ENCODE measurements around the gene RPL39L. TPM values are rescaled to one million over a fixed set of nuclear protein-coding genes. Genes with fewer than 3 reads are reported as not detected.
A peak's percentile ranks its signal among the peaks of the same experiment; 100 is the strongest.
"Not testable (repeated sequence)": the region's sequence is repeated elsewhere in the genome, so short reads cannot be mapped to it uniquely, and the experiment has no call there.

The RPL39L gene
- 10 to 100 TPM; 18.8 TPM for total RNA-seq

GRCh38 chr3:187139126-187139894, at the start of gene RPL39L:
Gene RPL39L (minus strand): TSS chr3:187139496. CDS start chr3:187121300, 18,196 bp downstream.
- ATAC-seq (ENCODE audit: low read depth) (peak; percentile 94), DNase-seq (peak; percentile 98)
- no peaks in the 10 kb centered on the region for H3K27me3 Mint-ChIP-seq
- H3K36me3 Mint-ChIP-seq, result peaks cover 35% of the 10 kb centered on the region
- POLR2A ChIA-PET, result interaction anchor here (0.5 to 2.3 kb wide), 21 partner anchors 10 to 1201 kb away, joined by 3 to 31 read pairs (median 3); partner anchors contain the start of genes EIF4A2, ST6GAL1 and TRA2B
- peaks cover 19% of the 10 kb centered on the region for H3K9me3 Mint-ChIP-seq
- H3K4me3 Mint-ChIP-seq, result peak within 1 kb of the TSS; percentile 95
- H3K4me1 Mint-ChIP-seq, result peaks cover 16% of the 10 kb centered on the region
- H3K27ac Mint-ChIP-seq, result peak within 1 kb of the TSS; percentile 99

- Mint-ChIP-seq H3K27me3 (peaks cover 32% of the 10 kb centered on the region), H3K9me3 (no peaks in the 10 kb centered on the region), H3K36me3 (no peaks in the 10 kb centered on the region), H3K27ac (no peak overlapping the region), H3K4me1 (peaks cover 6% of the 10 kb centered on the region), H3K4me3 (no peak overlapping the region)
- POLR2A ChIA-PET, result no interaction called here
- ATAC-seq (ENCODE audit: low read depth), result no peak
- no peak for DNase-seq
These were observed 49.6 kb upstream of the RPL39L start for GRCh38 chr3:187188931-187189330.

GRCh38 chr3:187186801-187187421, 47.6 kb upstream of the RPL39L start:
- H3K27ac Mint-ChIP-seq, result no peak overlapping the region
- ATAC-seq (ENCODE audit: low read depth) (no peak), DNase-seq (no peak)
- H3K27me3 Mint-ChIP-seq, result peaks cover 21% of the 10 kb centered on the region
- H3K4me1 Mint-ChIP-seq, result peaks cover 7% of the 10 kb centered on the region
- POLR2A ChIA-PET, result no interaction called here
- H3K36me3 Mint-ChIP-seq, result no peaks in the 10 kb centered on the region
- H3K9me3 Mint-ChIP-seq, result no peaks in the 10 kb centered on the region
- H3K4me3 Mint-ChIP-seq, result no peak overlapping the region

- peaks cover 18% of the 10 kb centered on the region for H3K27me3 Mint-ChIP-seq
- H3K4me3 Mint-ChIP-seq, result no peak overlapping the region
- no peaks in the 10 kb centered on the region for H3K36me3 Mint-ChIP-seq
- ATAC-seq (ENCODE audit: low read depth) (no peak), DNase-seq (no peak)
- peaks cover 7% of the 10 kb centered on the region for H3K4me1 Mint-ChIP-seq
- no peak overlapping the region for H3K27ac Mint-ChIP-seq
- no peaks in the 10 kb centered on the region for H3K9me3 Mint-ChIP-seq
- POLR2A ChIA-PET, result no interaction called here
These were observed 47.1 kb upstream of the RPL39L start for GRCh38 chr3:187186375-187186774.

- Mint-ChIP-seq H3K36me3 (no peaks in the 10 kb centered on the region), H3K27ac (no peak overlapping the region), H3K27me3 (peaks cover 12% of the 10 kb centered on the region), H3K4me1 (peaks cover 7% of the 10 kb centered on the region), H3K9me3 (no peaks in the 10 kb centered on the region), H3K4me3 (no peak overlapping the region)
- POLR2A ChIA-PET, result no interaction called here
- DNase-seq (no peak), ATAC-seq (ENCODE audit: low read depth) (no peak)
These were observed 46.5 kb upstream of the RPL39L start for GRCh38 chr3:187185759-187186158.

- Mint-ChIP-seq H3K4me1 (peaks cover 7% of the 10 kb centered on the region), H3K36me3 (no peaks in the 10 kb centered on the region), H3K27me3 (peaks cover 9% of the 10 kb centered on the region), H3K4me3 (no peak overlapping the region), H3K27ac (no peak overlapping the region), H3K9me3 (no peaks in the 10 kb centered on the region)
- POLR2A ChIA-PET, result no interaction called here
- DNase-seq (no peak), ATAC-seq (ENCODE audit: low read depth) (no peak)
These were observed 44.6 kb upstream of the RPL39L start for GRCh38 chr3:187183903-187184302.

GRCh38 chr3:187183210-187183862, 44.0 kb upstream of the RPL39L start:
- DNase-seq (no peak), ATAC-seq (ENCODE audit: low read depth) (no peak)
- no peaks in the 10 kb centered on the region for H3K36me3 Mint-ChIP-seq
- H3K27ac Mint-ChIP-seq, result no peak overlapping the region
- H3K9me3 Mint-ChIP-seq, result no peaks in the 10 kb centered on the region
- peaks cover 7% of the 10 kb centered on the region for H3K4me1 Mint-ChIP-seq
- peaks cover 8% of the 10 kb centered on the region for H3K27me3 Mint-ChIP-seq
- H3K4me3 Mint-ChIP-seq, result no peak overlapping the region
- POLR2A ChIA-PET, result no interaction called here

- no peak for ATAC-seq (ENCODE audit: low read depth)
- Mint-ChIP-seq H3K27ac (no peak overlapping the region), H3K4me3 (no peak overlapping the region), H3K27me3 (peaks cover 5% of the 10 kb centered on the region), H3K4me1 (peaks cover 5% of the 10 kb centered on the region), H3K9me3 (no peaks in the 10 kb centered on the region), H3K36me3 (no peaks in the 10 kb centered on the region)
- POLR2A ChIA-PET, result no interaction called here
- DNase-seq, result no peak
These were observed 42.3 kb upstream of the RPL39L start for GRCh38 chr3:187181454-187182170.

- H3K27ac Mint-ChIP-seq, result no peak overlapping the region
- peaks cover 25% of the 10 kb centered on the region for H3K27me3 Mint-ChIP-seq
- no peak for ATAC-seq (ENCODE audit: low read depth)
- H3K4me3 Mint-ChIP-seq, result no peak overlapping the region
- no peaks in the 10 kb centered on the region for H3K36me3 Mint-ChIP-seq
- H3K9me3 Mint-ChIP-seq, result no peaks in the 10 kb centered on the region
- POLR2A ChIA-PET, result no interaction called here
- H3K4me1 Mint-ChIP-seq, result peaks cover 2% of the 10 kb centered on the region
- DNase-seq, result no peak
These were observed 33.6 kb upstream of the RPL39L start for GRCh38 chr3:187172929-187173328.

- POLR2A ChIA-PET; H3K4me3 Mint-ChIP-seq; H3K9me3 Mint-ChIP-seq; H3K4me1 Mint-ChIP-seq; ATAC-seq (ENCODE audit: low read depth); H3K36me3 Mint-ChIP-seq; H3K27ac Mint-ChIP-seq; DNase-seq: not testable (repeated sequence)
- H3K27me3 Mint-ChIP-seq, result peaks cover 29% of the 10 kb centered on the region
These were observed 31.6 kb upstream of the RPL39L start for GRCh38 chr3:187170911-187171310.

GRCh38 chr3:187169231-187169960, 30.1 kb upstream of the RPL39L start:
- ATAC-seq (ENCODE audit: low read depth), result no peak

GRCh38 chr3:187167777-187168176, 28.5 kb upstream of the RPL39L start:
- no peak for ATAC-seq (ENCODE audit: low read depth)
- no peaks in the 10 kb centered on the region for H3K9me3 Mint-ChIP-seq
- H3K27ac Mint-ChIP-seq, result no peak overlapping the region
- no peak overlapping the region for H3K4me3 Mint-ChIP-seq
- no peak for DNase-seq
- peaks cover 38% of the 10 kb centered on the region for H3K27me3 Mint-ChIP-seq
- peaks cover 4% of the 10 kb centered on the region for H3K4me1 Mint-ChIP-seq
- H3K36me3 Mint-ChIP-seq, result no peaks in the 10 kb centered on the region
- POLR2A ChIA-PET, result no interaction called here

More at GRCh38 chr3:187169231-187169960, 30.1 kb upstream of the RPL39L start:
- no peaks in the 10 kb centered on the region for H3K9me3 Mint-ChIP-seq
- H3K27me3 Mint-ChIP-seq, result peaks cover 33% of the 10 kb centered on the region
- peaks cover 4% of the 10 kb centered on the region for H3K4me1 Mint-ChIP-seq
- no peak overlapping the region for H3K4me3 Mint-ChIP-seq
- H3K27ac Mint-ChIP-seq, result no peak overlapping the region
- H3K36me3 Mint-ChIP-seq, result no peaks in the 10 kb centered on the region
- DNase-seq, result no peak
- POLR2A ChIA-PET, result no interaction called here

- peaks cover 38% of the 10 kb centered on the region for H3K27me3 Mint-ChIP-seq
- H3K36me3 Mint-ChIP-seq, result no peaks in the 10 kb centered on the region
- POLR2A ChIA-PET, result no interaction called here
These were observed 27.5 kb upstream of the RPL39L start for GRCh38 chr3:187166750-187167149.

More at GRCh38 chr3:187166750-187167149, 27.5 kb upstream of the RPL39L start:
- H3K4me3 Mint-ChIP-seq, result no peak overlapping the region
- ATAC-seq (ENCODE audit: low read depth) (no peak), DNase-seq (no peak)
- H3K9me3 Mint-ChIP-seq, result no peaks in the 10 kb centered on the region
- H3K4me1 Mint-ChIP-seq, result peaks cover 4% of the 10 kb centered on the region
- no peak overlapping the region for H3K27ac Mint-ChIP-seq

All from activated naive CD8-positive, alpha-beta T cell treated with anti-CD3 and anti-CD28 coated beads, Interleukin-2, amount 10 ng/mL, durations not matched to agents 7 days and 5 days (primary cell).